CD4-positive, alpha-beta T cell (primary cell): ENCODE data around the gene PDZRN4. TPM values are rescaled to one million over a fixed set of nuclear protein-coding genes. Genes with fewer than 3 reads are reported as not detected.

Experiments used
- ATAC-seq: fragments of 200-7000 bp; cut with Tn5 transposase; one replicate; pipeline ENCODE4 v1.10.0; 2022; ENCODE audit warnings: mild to moderate bottlenecking; ENCODE audit not compliant: poor library complexity
- CTCF ChIA-PET: fragments of 350-600 bp; sonication (Branson Sonifier 250); formaldehyde crosslinking; loops from one replicate; lab custom pipeline; 2021; ENCODE audit warnings: antibody characterized with exemption, inconsistent platforms; lab: Charles Lee
- POLR2A ChIA-PET: fragments of 350-600 bp; sonication (Branson Sonifier 250); formaldehyde crosslinking; loops from one replicate; lab custom pipeline; 2021; ENCODE audit warnings: antibody characterized with exemption, inconsistent platforms; lab: Charles Lee
- DNase-seq, 14 experiments: peaks; one replicate each; pipeline ENCODE4 v3.0.0-alpha.2; 2013 to 2020; ENCODE audit warnings: mixed read lengths in 2 of 14
- H3K27ac ChIP-seq, 2 donors: one replicate each; pipeline versions ENCODE4 v1.5.1 to v1.7.0; 2013; ENCODE audit warnings: low read length in 2 of 2, low read depth in 1 of 2, mild to moderate bottlenecking in 1 of 2
- H3K27me3 ChIP-seq, 2 experiments: 1 replicate in 1 of 2; 2 replicates in 1 of 2; pipeline versions ENCODE4 v1.6.1 to v1.7.0; 2013; ENCODE audit warnings: low read length in 2 of 2, control low read depth in 1 of 2, mild to moderate bottlenecking in 1 of 2, moderate library complexity in 1 of 2; ENCODE audit not compliant: insufficient read depth in 2 of 2, control insufficient read depth in 1 of 2
- H3K36me3 ChIP-seq: one replicate; pipeline ENCODE4 v1.6.1; 2013; ENCODE audit warnings: low read length, control low read depth; ENCODE audit not compliant: insufficient read depth
- H3K4me1 ChIP-seq: one replicate; pipeline ENCODE4 v1.6.1; 2013; ENCODE audit warnings: low read length, control low read depth; ENCODE audit not compliant: insufficient read depth
- H3K4me3 ChIP-seq: one replicate; pipeline ENCODE4 v1.5.1; 2013; ENCODE audit warnings: mild to moderate bottlenecking, low read length, moderate library complexity
- H3K9me3 ChIP-seq, 2 experiments: 1 replicate in 1 of 2; 2 replicates in 1 of 2; pipeline versions ENCODE4 v1.6.1 to v1.7.0; 2013; ENCODE audit warnings: low read length in 2 of 2, mild to moderate bottlenecking in 2 of 2, control low read depth in 1 of 2, moderate library complexity in 1 of 2; ENCODE audit not compliant: control insufficient read depth in 1 of 2, insufficient read depth in 1 of 2
- H3K27ac Mint-ChIP-seq: one replicate; pipeline ENCODE4 v1.8.0; 2020; ENCODE audit warnings: mixed read lengths
- H3K27me3 Mint-ChIP-seq: one replicate; pipeline ENCODE4 v1.8.0; 2021; ENCODE audit warnings: mixed read lengths
- H3K36me3 Mint-ChIP-seq: one replicate; pipeline ENCODE4 v1.8.0; 2021; ENCODE audit warnings: low read depth, mixed read lengths
- H3K4me1 Mint-ChIP-seq: one replicate; pipeline ENCODE4 v1.8.0; 2021; ENCODE audit warnings: low read depth, mixed read lengths
- H3K4me3 Mint-ChIP-seq: one replicate; pipeline ENCODE4 v1.8.0; 2020; ENCODE audit warnings: mild to moderate bottlenecking, mixed read lengths
- H3K9me3 Mint-ChIP-seq: one replicate; pipeline ENCODE4 v1.8.0; 2020; ENCODE audit warnings: mixed read lengths
- CTCF ChIP-seq: fragments of 200-600 bp; IDR thresholded peaks from one replicate; pipeline ENCODE4 v1.8.0; 2022; ENCODE audit warnings: antibody characterized with exemption, mild to moderate bottlenecking
- intact Hi-C, 2 experiments: fragments of 100-400 bp; cut with DNase I in 1 of 2; cut with micrococcal nuclease in 1 of 2; formaldehyde crosslinking; loops; one replicate each; pipeline versions ENCODE4 v1.15.1 to v1.9.0; 2023 to 2025; cut with DNase I, micrococcal nuclease
- total RNA-seq, 174 experiments: library from RNA in 2 of 174; stranded (reverse) in 2 of 174; gene quantifications; one replicate each; pipeline ENCODE4 v1.2.3 and lab custom pipeline; 2021 to 2026

Gene PDZRN4
- total RNA-seq, 2 experiments from 2014 or later = not detected

GRCh38 chr12:41433460-41433859 lies 245.3 kb downstream of the PDZRN4 start:
- Mint-ChIP-seq H3K27ac (no peak overlapping the region), H3K9me3 (no peaks in the 10 kb centered on the region), H3K4me1 (no peaks in the 10 kb centered on the region), H3K4me3 (no peak overlapping the region), H3K36me3 (no peaks in the 10 kb centered on the region), H3K27me3 (no peaks in the 10 kb centered on the region)
- DNase-seq = no peak
- Histone ChIP-seq H3K27ac (no peak overlapping the region), H3K36me3 (no peaks in the 10 kb centered on the region), H3K4me3 (no peak overlapping the region), H3K27me3 (no peaks in the 10 kb centered on the region), H3K9me3 (no peaks in the 10 kb centered on the region), H3K4me1 (no peaks in the 10 kb centered on the region)
- intact Hi-C loops = no loop called here
- no peak for ATAC-seq
- CTCF ChIA-PET = no interaction called here
- POLR2A ChIA-PET = no interaction called here
- no peak for TF ChIP-seq CTCF

- Mint-ChIP-seq H3K4me1 (no peaks in the 10 kb centered on the region), H3K36me3 (no peaks in the 10 kb centered on the region), H3K4me3 (no peak overlapping the region), H3K27me3 (no peaks in the 10 kb centered on the region), H3K27ac (no peak overlapping the region), H3K9me3 (no peaks in the 10 kb centered on the region)
- ChIA-PET CTCF (interaction anchor here (0.6 kb wide), 1 partner anchor 114 kb away, joined by 4 read pairs; no protein-coding TSS in a partner anchor), POLR2A (no interaction called here)
- TF ChIP-seq CTCF = no peak
- Histone ChIP-seq H3K36me3 (no peaks in the 10 kb centered on the region), H3K4me3 (no peak overlapping the region), H3K4me1 (no peaks in the 10 kb centered on the region), H3K27me3 (no peaks in the 10 kb centered on the region), H3K9me3 (no peaks in the 10 kb centered on the region), H3K27ac (no peak overlapping the region)
- DNase-seq (no peak), ATAC-seq (no peak)
- intact Hi-C loops = no loop called here
These were observed 248.0 kb downstream of the PDZRN4 start for GRCh38 chr12:41436076-41436475.

GRCh38 chr12:41437563-41437962 lies 249.4 kb downstream of the PDZRN4 start:
- H3K4me3 Mint-ChIP-seq = no peak overlapping the region
- intact Hi-C loops = no loop called here
- H3K36me3 ChIP-seq = no peaks in the 10 kb centered on the region
- H3K4me1 ChIP-seq = no peaks in the 10 kb centered on the region
- H3K27me3 ChIP-seq = no peaks in the 10 kb centered on the region
- H3K4me3 ChIP-seq = no peak overlapping the region
- CTCF ChIA-PET = no interaction called here
- DNase-seq = no peak
- no peaks in the 10 kb centered on the region for H3K9me3 ChIP-seq
- no peaks in the 10 kb centered on the region for H3K9me3 Mint-ChIP-seq
- H3K27me3 Mint-ChIP-seq = no peaks in the 10 kb centered on the region
- H3K36me3 Mint-ChIP-seq = no peaks in the 10 kb centered on the region
- no peaks in the 10 kb centered on the region for H3K4me1 Mint-ChIP-seq
- POLR2A ChIA-PET = no interaction called here
- no peak for TF ChIP-seq CTCF
- no peak overlapping the region for H3K27ac ChIP-seq
- no peak overlapping the region for H3K27ac Mint-ChIP-seq
- no peak for ATAC-seq
